Pancreas (tissue), 10 donors: ENCODE measurements around the gene TMEM250. TPM values are rescaled to one million over a fixed set of nuclear protein-coding genes. Genes with fewer than 3 reads are reported as not detected.
A peak's percentile ranks its signal among the peaks of the same experiment; 100 is the strongest.

Experiments
- ATAC-seq, 4 donors: fragments of 200-7000 bp; cut with Tn5 transposase; one replicate each; pipeline versions ENCODE4 v1.8.0 to v1.9.1; 2020; ENCODE audit warnings: mild to moderate bottlenecking in 4 of 4, moderate library complexity in 4 of 4
- DNase-seq, 6 donors: peaks; one replicate each; pipeline ENCODE4 v3.0.0-alpha.2; 2020
- FAIRE-seq: peaks from 2 replicates; lab custom pipeline; 2012; peaks lifted over from hg19 to GRCh38; lab: Jason Lieb, UNC
- H3K27ac ChIP-seq, 4 donors: fragments of 200-600 bp; sonication (generic); 1 replicate in 3 of 4; 2 replicates in 1 of 4; pipeline versions ENCODE4 v1.5.0 to v1.8.0; 2020
- H3K27me3 ChIP-seq, 4 donors: fragments of 200-600 bp; one replicate each; pipeline ENCODE4 v1.8.0; 2021
- H3K36me3 ChIP-seq, 3 donors: fragments of 200-600 bp; sonication (generic) in 1 of 3; one replicate each; pipeline versions ENCODE4 v1.5.0 to v1.8.0; 2020 to 2021
- H3K4me1 ChIP-seq, 3 donors: fragments of 200-600 bp; one replicate each; pipeline ENCODE4 v1.8.0; 2021
- H3K4me3 ChIP-seq, 4 donors: fragments of 200-600 bp; sonication (generic) in 2 of 4; one replicate each; pipeline versions ENCODE4 v1.5.0 to v1.8.0; 2020 to 2021
- H3K9me3 ChIP-seq, 4 donors: fragments of 200-600 bp; one replicate each; pipeline ENCODE4 v1.8.0; 2021
- WGBS, 2 donors: extraction: QIAGEN DNeasy Blood & Tissue Kit; methylation state at CpG; one replicate each; pipeline ENCODE4 v1.1.7; 2013; 5-methylcytosine and 5-hydroxymethylcytosine counted together
- intact Hi-C, 3 donors: fragments of 100-400 bp; cut with DNase I; formaldehyde crosslinking; loops; one replicate each; pipeline versions ENCODE4 v1.11.1 to v1.14.2; 2022
- polyA plus RNA-seq, 2 donors: library from polyadenylated mRNA; stranded (reverse); fragments of 200-250 nt; gene quantifications; one replicate each; pipeline ENCODE4 v1.2.3, GENCODE V29; 2013
- total RNA-seq, 6 donors: library from RNA; stranded (reverse); fragmentation: NEBNext Ultra II Directional in 4 of 6; extraction: Animal tissue kit (Norgen Biotek cat#: 25700) in 4 of 6; gene quantifications; one replicate each; pipeline versions ENCODE4 v1.2.1 to v1.2.4, GENCODE V29; 2021 to 2023
- TF ChIP-seq, protein P1 (sequence below), 4 donors: fragments of 200-600 bp; sonication (generic) in 3 of 4; IDR thresholded peaks; one replicate each; pipeline versions ENCODE4 v1.5.0 to v1.8.0; 2021; ENCODE audit warnings: antibody characterized with exemption in 4 of 4
- donor health status: healthy with polysubstance abuse.
- donor health status: DM: no; HTN: no; CAD: no; lungs with moderate emphysema.
- donor health status: DM: no; HTN: no; CAD: no.
- donor health status: control.
- donor health status: control.
- donor health status: Bipolar disorder and iron deficiency.
- donor health status: DM: yes; HTN: yes; CAD: no.
- donor health status: DM: no; HTN: no; CAD: no.
- donor health status: DM: no; HTN: no; CAD: no.
- donor health status: DM: yes; HTN: yes; CAD: no.

Gene TMEM250
- total and polyA plus RNA-seq, 8 donors = 8.0 to 17.8 (median 11.8) TPM

DNA sequence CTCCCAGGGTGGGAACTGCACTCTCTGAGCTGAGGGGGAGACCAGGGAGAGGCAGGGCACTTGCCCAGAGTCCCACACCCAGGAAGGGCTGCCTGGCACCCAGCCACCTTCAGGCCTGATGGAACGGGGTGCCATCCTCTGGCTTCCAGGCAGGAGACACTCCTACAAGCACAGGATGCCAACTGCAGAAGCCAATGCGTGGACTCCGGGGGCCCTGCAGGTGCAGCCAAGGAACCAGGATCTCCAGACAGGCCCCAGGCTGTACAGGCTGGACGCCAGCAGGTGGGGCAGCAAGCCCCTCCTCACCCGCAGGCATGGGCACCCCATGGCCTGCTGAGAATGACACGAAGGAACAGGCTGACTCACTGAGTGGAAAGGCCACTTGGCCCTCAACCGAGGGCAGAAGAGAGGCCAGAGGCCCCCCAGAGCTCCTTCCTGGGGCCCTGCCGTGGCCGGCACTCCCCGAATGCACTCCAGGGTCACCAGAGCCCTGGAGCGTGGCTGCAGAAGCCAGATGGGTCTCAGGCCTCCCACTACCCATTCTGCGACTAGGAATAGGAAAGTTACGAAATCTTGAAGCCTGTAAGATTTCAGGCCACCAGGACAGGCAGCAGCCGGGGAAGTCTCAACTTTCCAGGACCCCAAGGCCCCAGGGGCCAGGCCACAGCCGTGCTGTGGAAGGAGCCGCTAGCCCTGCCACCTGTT is 39.3 kb downstream of the TMEM250 start:
- no peak overlapping the region for H3K4me3 ChIP-seq
- DNase-seq (peak in 3 of 6 donors; percentile 48 to 67 (median 51)), FAIRE-seq (no peak), ATAC-seq (peak in 2 of 4 donors; percentile 4 to 14)
- no peaks in the 10 kb centered on the region for H3K9me3 ChIP-seq
- TF ChIP-seq, protein P1, sequence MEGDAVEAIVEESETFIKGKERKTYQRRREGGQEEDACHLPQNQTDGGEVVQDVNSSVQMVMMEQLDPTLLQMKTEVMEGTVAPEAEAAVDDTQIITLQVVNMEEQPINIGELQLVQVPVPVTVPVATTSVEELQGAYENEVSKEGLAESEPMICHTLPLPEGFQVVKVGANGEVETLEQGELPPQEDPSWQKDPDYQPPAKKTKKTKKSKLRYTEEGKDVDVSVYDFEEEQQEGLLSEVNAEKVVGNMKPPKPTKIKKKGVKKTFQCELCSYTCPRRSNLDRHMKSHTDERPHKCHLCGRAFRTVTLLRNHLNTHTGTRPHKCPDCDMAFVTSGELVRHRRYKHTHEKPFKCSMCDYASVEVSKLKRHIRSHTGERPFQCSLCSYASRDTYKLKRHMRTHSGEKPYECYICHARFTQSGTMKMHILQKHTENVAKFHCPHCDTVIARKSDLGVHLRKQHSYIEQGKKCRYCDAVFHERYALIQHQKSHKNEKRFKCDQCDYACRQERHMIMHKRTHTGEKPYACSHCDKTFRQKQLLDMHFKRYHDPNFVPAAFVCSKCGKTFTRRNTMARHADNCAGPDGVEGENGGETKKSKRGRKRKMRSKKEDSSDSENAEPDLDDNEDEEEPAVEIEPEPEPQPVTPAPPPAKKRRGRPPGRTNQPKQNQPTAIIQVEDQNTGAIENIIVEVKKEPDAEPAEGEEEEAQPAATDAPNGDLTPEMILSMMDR (IDR thresholded peaks at IDR 0.05) = no peak
- peak overlapping the region in 2 of 4 donors; percentile 16 to 22 for H3K27ac ChIP-seq
- no peaks in the 10 kb centered on the region for H3K36me3 ChIP-seq
- intact Hi-C loops = no loop called here
- WGBS, 2 donors = 69 to 72% methylated on average over 16 of the region's 16 CpGs
- peaks cover 0 to 7% (median 6%) of the 10 kb centered on the region in 3 donors for H3K4me1 ChIP-seq
- no peaks in the 10 kb centered on the region for H3K27me3 ChIP-seq

DNA sequence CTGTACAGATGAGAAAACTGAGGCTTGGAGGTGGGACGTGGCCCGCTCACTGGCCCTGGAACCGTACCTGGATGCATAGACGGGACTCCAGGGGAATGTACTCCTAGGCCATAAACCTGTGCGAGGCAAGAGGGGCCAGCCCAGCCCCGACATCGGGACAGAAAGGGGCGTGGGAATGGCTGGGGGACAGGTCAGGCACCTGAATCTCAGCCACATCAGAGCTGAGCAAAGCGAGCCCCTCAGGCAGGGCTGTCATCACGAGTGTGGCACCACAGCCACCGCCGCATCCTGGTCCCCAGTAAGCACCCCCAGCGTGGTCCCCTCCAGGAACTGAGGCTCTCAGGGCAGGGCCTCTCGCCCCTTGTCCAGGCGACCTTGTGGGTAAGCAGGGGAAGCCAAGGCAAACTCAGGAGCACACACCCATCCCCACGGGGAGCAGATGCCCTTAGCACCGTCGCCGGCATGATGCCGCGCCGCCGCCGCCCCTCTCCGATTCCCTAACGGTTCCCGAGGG is 40.1 kb downstream of the TMEM250 start:
- ATAC-seq (no peak), DNase-seq (peak in 2 of 6 donors; percentile 44 to 45), FAIRE-seq (no peak)
- TF ChIP-seq, protein P1 (IDR thresholded peaks at IDR 0.05) = no peak
- Histone ChIP-seq H3K36me3 (no peaks in the 10 kb centered on the region), H3K4me3 (no peak overlapping the region), H3K4me1 (peaks cover 0 to 7% (median 6%) of the 10 kb centered on the region in 3 donors), H3K27me3 (no peaks in the 10 kb centered on the region), H3K9me3 (no peaks in the 10 kb centered on the region), H3K27ac (no peak overlapping the region)
- intact Hi-C loops = no loop called here
- WGBS, 2 donors = 86 to 87% methylated on average over 25 to 27 of the region's 27 CpGs

DNA sequence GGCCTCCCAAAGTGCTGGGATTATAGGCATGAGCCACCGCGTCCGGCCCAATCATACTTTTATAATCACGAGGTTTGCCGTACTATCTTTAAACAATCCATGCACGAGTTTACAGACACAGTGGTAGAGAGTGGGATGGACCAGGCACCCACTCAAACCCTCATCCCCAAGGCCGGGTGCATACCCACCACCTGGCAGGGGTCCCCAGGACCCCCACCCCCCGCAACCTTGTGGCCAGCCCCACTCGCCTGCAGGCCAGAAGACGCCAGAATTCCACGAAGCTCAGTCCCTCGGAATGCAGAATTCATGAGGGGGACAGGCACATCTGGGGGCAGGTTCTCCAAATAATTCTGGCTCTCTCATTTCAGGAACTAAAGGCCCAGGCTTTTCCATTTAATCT is 40.7 kb downstream of the TMEM250 start:
- TF ChIP-seq, protein P1 (IDR thresholded peaks at IDR 0.05) = no peak
- intact Hi-C loops = no loop called here
- no peaks in the 10 kb centered on the region for H3K9me3 ChIP-seq
- H3K27me3 ChIP-seq = no peaks in the 10 kb centered on the region
- WGBS, 2 donors = 88 to 92% methylated on average over 12 of the region's 12 CpGs
- ATAC-seq (no peak), FAIRE-seq (no peak), DNase-seq (peak in 1 of 6 donors; percentile 44)
- no peaks in the 10 kb centered on the region for H3K36me3 ChIP-seq
- H3K4me3 ChIP-seq = no peak overlapping the region
- H3K4me1 ChIP-seq = peaks cover 0 to 7% (median 6%) of the 10 kb centered on the region in 3 donors
- H3K27ac ChIP-seq = no peak overlapping the region

DNA sequence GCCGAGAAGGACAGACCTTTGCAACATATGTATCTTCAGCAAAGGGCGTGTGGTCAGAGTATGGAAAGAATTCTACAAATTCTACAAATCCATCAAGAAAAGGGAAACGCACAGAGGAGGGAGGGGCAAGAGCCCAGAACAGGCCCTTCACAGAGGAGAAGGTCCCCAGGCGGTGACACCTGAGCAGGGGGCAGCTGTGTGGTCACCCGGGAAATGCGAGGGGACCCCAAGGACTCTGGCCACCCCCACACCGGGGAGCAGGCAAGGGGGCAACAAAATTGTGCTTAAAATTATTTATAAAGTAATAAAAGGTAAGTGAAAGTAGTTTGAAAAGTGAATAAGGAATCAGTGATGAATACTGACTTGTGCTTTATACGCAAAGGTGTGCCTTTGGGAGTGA is 41.2 kb downstream of the TMEM250 start:
- Histone ChIP-seq H3K36me3 (no peaks in the 10 kb centered on the region), H3K9me3 (no peaks in the 10 kb centered on the region), H3K4me3 (no peak overlapping the region), H3K27ac (no peak overlapping the region), H3K27me3 (no peaks in the 10 kb centered on the region), H3K4me1 (peaks cover 0 to 7% (median 6%) of the 10 kb centered on the region in 3 donors)
- 82 to 90% methylated on average over 8 of the region's 8 CpGs for WGBS, 2 donors
- DNase-seq (peak in 1 of 6 donors; percentile 37), FAIRE-seq (no peak), ATAC-seq (no peak)
- TF ChIP-seq, protein P1 (IDR thresholded peaks at IDR 0.05) = no peak
- intact Hi-C loops = no loop called here
